Measurements from ENCODE around the gene SACM1L. TPM values are rescaled to one million over a fixed set of nuclear protein-coding genes. Genes with fewer than 3 reads are reported as not detected.

SACM1L gene
- total and polyA plus RNA-seq, 2 of the 13 experiments (the other 11 are each of a cell fraction or from before 2014, with no cell fraction given) = 15.1 to 27.8 TPM

DNA sequence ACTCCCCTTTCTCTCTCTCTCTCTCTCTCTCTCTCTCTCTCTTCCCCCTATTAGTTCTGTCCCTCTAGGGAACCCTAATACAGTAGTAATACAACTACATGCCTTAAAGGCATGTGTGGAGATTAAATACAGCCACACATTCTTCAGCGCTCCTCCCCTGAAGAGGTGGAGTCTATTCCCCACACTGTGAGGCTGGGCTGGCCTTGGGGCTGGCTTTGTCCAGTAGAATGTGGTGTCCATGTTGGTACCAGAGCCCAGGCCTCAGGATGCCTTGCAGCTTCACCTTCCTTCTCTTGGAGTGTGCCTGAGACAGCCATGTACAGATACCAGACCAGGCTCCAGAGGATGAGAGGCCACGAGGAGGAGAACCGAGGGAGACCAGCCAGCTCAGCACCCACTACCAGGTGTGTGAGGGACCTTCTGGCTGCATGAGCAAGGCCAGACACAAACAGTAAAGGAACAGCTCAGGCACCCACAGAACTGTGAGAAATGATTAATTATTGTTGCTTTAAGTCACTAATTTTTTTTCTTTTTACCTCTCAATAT lies 96.5 kb downstream of the SACM1L start (continued):
- TF ChIP-seq THAP9 (CRISPR knock-in tag; IDR thresholded peaks at IDR 0.05; ENCODE audit: borderline replicate concordance) = no peak
- no peak for TF ChIP-seq ATAD3A (CRISPR knock-in tag; IDR thresholded peaks at IDR 0.05)
- TF ChIP-seq ZBTB38 (CRISPR knock-in tag; IDR thresholded peaks at IDR 0.05) = no peak
- no peak for TF ChIP-seq ZNF329 (CRISPR knock-in tag; IDR thresholded peaks at IDR 0.05; ENCODE audit: low read depth)
- TF ChIP-seq KLF9 (CRISPR knock-in tag; IDR thresholded peaks at IDR 0.05; ENCODE audit: low read depth) = no peak
- TF ChIP-seq ASH2L (IDR thresholded peaks at IDR 0.05; ENCODE audit: insufficient read length, low read depth, low read length) = no peak
- TF ChIP-seq ZNF562 (CRISPR knock-in tag; IDR thresholded peaks at IDR 0.05; ENCODE audit: borderline replicate concordance) = no peak
- TF ChIP-seq ZIK1 (CRISPR knock-in tag; IDR thresholded peaks at IDR 0.05; ENCODE audit: borderline replicate concordance, low read depth) = no peak
- TF ChIP-seq FOSL1 (CRISPR knock-in tag; IDR thresholded peaks at IDR 0.05; ENCODE audit: borderline replicate concordance) = no peak
- no peak for TF ChIP-seq THYN1 (CRISPR knock-in tag; IDR thresholded peaks at IDR 0.05; ENCODE audit: borderline replicate concordance, low read depth)
- TF ChIP-seq PITX1 (CRISPR knock-in tag; IDR thresholded peaks at IDR 0.05) = no peak
- no peak for TF ChIP-seq ZNF530 (CRISPR knock-in tag; IDR thresholded peaks at IDR 0.05; ENCODE audit: low read depth)
